Aorta (tissue), 5 donors: ENCODE measurements around the gene CACNA1E. TPM values are rescaled to one million over a fixed set of nuclear protein-coding genes. Genes with fewer than 3 reads are reported as not detected.

Source experiments
- ATAC-seq: fragments of 200-7000 bp; cut with Tn5 transposase; one replicate; pipeline ENCODE4 v1.9.1; 2022; ENCODE audit warnings: moderate library complexity; ENCODE audit not compliant: low FRiP score
- DNase-seq, 2 donors: peaks; one replicate each; pipeline ENCODE4 v3.0.0-alpha.2; 2020
- H3K27ac ChIP-seq, 2 donors: one replicate each; pipeline ENCODE4 v1.5.1; 2013; ENCODE audit warnings: low read length in 2 of 2, mild to moderate bottlenecking in 2 of 2, moderate library complexity in 2 of 2, control low read depth in 1 of 2, inconsistent platforms in 1 of 2, low read depth in 1 of 2
- H3K27me3 ChIP-seq, 2 donors: one replicate each; pipeline ENCODE4 v1.6.1; 2013; ENCODE audit warnings: control low read depth in 1 of 2, low read length in 1 of 2, mild to moderate bottlenecking in 1 of 2, moderate library complexity in 1 of 2; ENCODE audit not compliant: insufficient read depth in 2 of 2, control insufficient read depth in 1 of 2
- H3K36me3 ChIP-seq, 2 donors: one replicate each; pipeline ENCODE4 v1.6.1; 2013; ENCODE audit warnings: control low read depth in 1 of 2, low read length in 1 of 2, mild to moderate bottlenecking in 1 of 2; ENCODE audit not compliant: insufficient read depth in 2 of 2, control insufficient read depth in 1 of 2
- H3K4me1 ChIP-seq, 2 donors: one replicate each; pipeline ENCODE4 v1.6.1; 2013; ENCODE audit warnings: low read length in 2 of 2, control low read depth in 1 of 2, mild to moderate bottlenecking in 1 of 2, moderate library complexity in 1 of 2; ENCODE audit not compliant: insufficient read depth in 2 of 2, control insufficient read depth in 1 of 2
- H3K4me3 ChIP-seq, 2 donors: one replicate each; pipeline ENCODE4 v1.5.1; 2013; ENCODE audit warnings: low read length in 2 of 2, control low read depth in 1 of 2, mild to moderate bottlenecking in 1 of 2
- H3K9me3 ChIP-seq: one replicate; pipeline ENCODE4 v1.6.1; 2013; ENCODE audit warnings: mild to moderate bottlenecking, low read length; ENCODE audit not compliant: control insufficient read depth
- WGBS, 2 donors: extraction: QIAGEN DNeasy Blood & Tissue Kit; methylation state at CpG; one replicate each; pipeline ENCODE4 v1.1.7; 2013; 5-methylcytosine and 5-hydroxymethylcytosine counted together
- intact Hi-C, 2 donors: fragments of 100-400 bp; cut with DNase I; formaldehyde crosslinking; loops; one replicate each; pipeline versions ENCODE4 v1.14.2 to v1.15.0; 2022
- polyA plus RNA-seq, 2 donors: library from polyadenylated mRNA; stranded (reverse); fragments of 200-250 nt; gene quantifications; one replicate each; pipeline ENCODE4 v1.2.3, GENCODE V29; 2013
- total RNA-seq, 2 donors: library from RNA; stranded (reverse); fragmentation: NEBNext Ultra II Directional; extraction: Animal tissue kit (Norgen Biotek cat#: 25700); gene quantifications; one replicate each; pipeline ENCODE4 v1.2.1, GENCODE V29; 2021
- donor health status: healthy with polysubstance abuse.
- donor health status: Bipolar disorder and iron deficiency.
- donor health status: DM: no; HTN: no; CAD: no.
- donor health status: DM: no; HTN: no; CAD: no.
- donor health status: DM: yes; HTN: yes; CAD: no.

Gene CACNA1E
- total and polyA plus RNA-seq, 4 donors: 0.06 to 0.19 TPM; not detected in 2

DNA sequence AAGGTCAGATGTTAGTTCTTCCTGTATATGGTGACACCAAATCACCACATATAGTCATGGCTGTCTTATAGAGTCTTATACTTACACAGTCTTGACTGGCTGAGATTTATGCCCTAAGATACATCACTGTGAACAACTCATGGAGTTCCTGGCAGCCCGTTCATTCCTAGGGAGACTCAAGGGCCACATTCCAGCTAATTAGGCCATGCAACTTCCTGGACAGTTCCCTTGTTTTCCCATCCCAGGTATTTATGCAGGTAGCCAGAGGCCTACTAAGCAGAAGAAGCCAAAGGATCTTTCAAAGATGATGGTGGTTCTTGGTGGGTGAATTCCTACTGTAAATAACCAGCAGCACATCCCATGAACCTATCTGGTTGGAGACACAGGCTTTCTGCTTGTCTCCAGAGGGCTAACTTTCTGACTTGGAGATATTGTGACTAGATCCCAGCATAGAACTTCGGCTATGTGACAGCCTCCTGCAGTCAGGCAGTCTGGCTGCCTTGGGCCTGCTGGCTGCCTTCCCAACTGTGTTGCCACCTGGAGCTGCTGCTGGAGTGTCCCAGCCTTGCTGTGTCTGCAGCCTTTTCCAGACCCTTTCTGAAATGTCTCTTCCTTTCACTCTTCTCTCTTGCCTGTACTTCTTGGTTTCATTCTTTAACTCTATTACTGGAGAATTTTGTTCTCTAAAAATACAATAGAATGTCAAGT, 283.8 kb downstream of the CACNA1E start:
- no peak for ATAC-seq
- Histone ChIP-seq H3K27ac (no peak overlapping the region), H3K4me3 (no peak overlapping the region), H3K9me3 (peaks cover 2% of the 10 kb centered on the region), H3K4me1 (no peaks in the 10 kb centered on the region), H3K36me3 (no peaks in the 10 kb centered on the region), H3K27me3 (no peaks in the 10 kb centered on the region)
- WGBS, 2 donors: 75 to 76% methylated on average over 2 of the region's 2 CpGs
- DNase-seq: no peak
- intact Hi-C loops: no loop called here

DNA sequence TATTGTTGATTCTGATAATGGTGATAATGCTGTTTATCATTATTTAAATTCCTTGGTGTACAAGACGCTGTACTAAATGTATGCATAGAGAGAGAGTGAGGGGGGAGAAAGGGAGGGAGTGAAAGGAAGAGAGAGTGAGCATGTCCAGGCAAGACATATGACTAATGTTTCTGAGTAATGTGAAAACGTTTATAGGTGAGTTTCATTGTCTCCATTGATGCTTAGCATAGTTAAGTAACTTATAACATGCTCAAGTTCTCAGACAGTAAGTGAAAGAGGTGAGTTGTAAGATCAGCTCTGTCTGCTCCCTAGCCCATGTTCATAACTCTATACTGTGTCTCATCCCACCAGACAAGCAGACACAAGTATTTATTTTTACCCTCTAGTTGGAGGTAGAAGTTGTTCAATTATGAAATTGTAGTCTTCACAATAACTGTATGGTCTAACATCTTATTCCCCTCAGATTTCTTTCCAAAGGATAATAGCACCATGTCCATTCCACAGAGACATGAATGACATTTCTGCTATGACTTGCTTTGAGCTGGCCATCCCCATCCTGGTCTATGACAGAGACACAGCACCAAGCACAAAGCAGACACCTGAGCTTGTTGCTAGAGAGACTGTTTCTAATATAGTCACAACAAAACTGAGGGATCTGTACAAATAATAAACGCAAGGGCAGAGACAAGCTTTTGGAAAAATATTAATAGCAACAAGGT, 285.1 kb downstream of the CACNA1E start:
- WGBS, 2 donors: 54 to 62% methylated on average over 3 of the region's 3 CpGs
- Histone ChIP-seq H3K4me1 (no peaks in the 10 kb centered on the region), H3K36me3 (no peaks in the 10 kb centered on the region), H3K27ac (no peak overlapping the region), H3K4me3 (no peak overlapping the region), H3K27me3 (no peaks in the 10 kb centered on the region), H3K9me3 (peaks cover 1% of the 10 kb centered on the region)
- ATAC-seq: no peak
- no peak for DNase-seq
- intact Hi-C loops: no loop called here

DNA sequence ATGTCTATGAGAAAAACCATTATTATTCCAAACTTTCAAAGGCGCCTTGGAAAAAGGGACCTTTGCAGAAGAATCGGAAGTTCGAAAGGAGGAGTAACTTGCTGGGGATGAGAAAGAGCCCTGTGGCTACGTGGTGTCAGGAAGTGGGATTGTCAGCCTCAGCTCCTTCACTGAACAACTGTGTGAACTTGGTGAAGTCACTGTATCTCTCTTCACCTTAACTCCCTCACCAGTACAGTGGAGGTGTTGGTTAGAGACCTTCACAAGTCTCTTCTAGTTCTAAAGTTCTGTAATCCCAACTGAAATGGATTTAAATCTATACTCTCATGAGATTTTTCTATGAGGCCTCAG, 285.6 kb downstream of the CACNA1E start:
- H3K9me3 ChIP-seq: no peaks in the 10 kb centered on the region

DNA sequence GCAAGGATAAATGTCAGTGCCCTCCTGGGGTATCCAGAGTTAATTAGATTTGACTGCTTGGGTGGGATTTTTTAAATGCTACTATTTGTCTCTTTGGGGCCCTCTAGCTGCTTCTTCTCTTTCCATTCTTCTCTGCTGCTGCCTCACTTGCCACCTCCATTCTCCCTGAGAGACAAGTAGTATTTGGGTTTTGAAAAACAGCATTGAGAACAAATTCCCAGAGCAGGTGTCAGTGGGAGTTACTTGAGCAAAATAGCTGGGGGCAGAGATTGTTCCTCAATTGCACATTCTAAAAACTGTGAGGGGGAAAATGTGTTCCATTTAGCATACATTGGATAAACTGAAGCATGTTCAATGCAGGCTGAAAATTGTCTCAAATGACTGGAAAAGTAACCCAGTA, 286.5 kb downstream of the CACNA1E start:
- H3K27me3 ChIP-seq: no peaks in the 10 kb centered on the region
- no peaks in the 10 kb centered on the region for H3K4me1 ChIP-seq
- no peaks in the 10 kb centered on the region for H3K9me3 ChIP-seq
- H3K4me3 ChIP-seq: no peak overlapping the region
- DNase-seq (no peak), ATAC-seq (no peak)
- no peak overlapping the region for H3K27ac ChIP-seq
- H3K36me3 ChIP-seq: no peaks in the 10 kb centered on the region
- intact Hi-C loops: no loop called here

More for the DNA sequence above, 285.6 kb downstream of the CACNA1E start:
- Histone ChIP-seq H3K27ac (no peak overlapping the region), H3K36me3 (no peaks in the 10 kb centered on the region), H3K4me3 (no peak overlapping the region), H3K4me1 (no peaks in the 10 kb centered on the region), H3K27me3 (no peaks in the 10 kb centered on the region)
- intact Hi-C loops: no loop called here
- WGBS, 2 donors: 82 to 83% methylated on average over 4 of the region's 4 CpGs
- no peak for DNase-seq
- ATAC-seq: no peak

DNA sequence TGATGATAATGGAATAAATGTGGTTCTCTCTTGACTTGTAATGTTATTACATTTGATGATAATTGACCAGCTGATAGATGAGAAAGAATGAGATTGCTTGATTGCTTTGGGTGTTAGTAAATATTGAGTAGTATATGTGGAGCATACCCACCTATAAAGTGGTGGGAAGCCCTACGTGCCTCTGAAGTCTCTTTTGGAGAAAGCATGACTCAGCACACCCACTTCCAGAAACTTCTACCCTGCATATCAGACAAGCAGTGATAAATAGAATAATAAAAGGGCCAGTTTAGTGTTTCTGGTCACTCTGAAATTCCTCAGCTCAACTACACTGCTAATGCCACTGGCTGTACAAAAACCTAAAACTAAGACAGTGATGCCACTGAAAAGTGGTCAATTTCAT, 289.4 kb downstream of the CACNA1E start:
- 27 to 32% methylated on average over 1 of the region's 1 CpG for WGBS, 2 donors
- no peak for DNase-seq
- intact Hi-C loops: no loop called here

DNA sequence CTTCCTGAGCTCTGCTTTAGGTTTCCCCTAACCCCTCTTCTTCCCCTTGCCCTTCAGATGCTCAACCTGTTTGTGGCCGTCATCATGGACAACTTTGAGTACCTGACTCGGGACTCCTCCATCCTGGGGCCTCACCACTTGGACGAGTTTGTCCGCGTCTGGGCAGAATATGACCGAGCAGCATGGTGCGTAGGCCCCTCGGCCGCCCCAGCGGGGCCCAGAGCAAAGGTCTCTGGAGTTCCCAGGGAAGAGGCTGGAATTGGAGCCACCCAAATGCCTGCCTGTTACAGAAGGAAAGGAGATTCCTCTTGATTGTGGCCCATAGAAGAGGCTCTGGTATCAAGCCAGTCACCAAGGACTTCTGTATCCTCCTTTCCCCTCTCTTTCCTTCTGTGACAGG, 292.7 kb downstream of the CACNA1E start:
- H3K4me3 ChIP-seq: no peak overlapping the region
- ATAC-seq: no peak
- H3K4me1 ChIP-seq: no peaks in the 10 kb centered on the region
- DNase-seq: no peak
- WGBS, 2 donors: 90 to 91% methylated on average over 10 of the region's 10 CpGs
- no peak overlapping the region for H3K27ac ChIP-seq
- H3K36me3 ChIP-seq: no peaks in the 10 kb centered on the region
- intact Hi-C loops: no loop called here
- peaks cover 1% of the 10 kb centered on the region for H3K9me3 ChIP-seq
- H3K27me3 ChIP-seq: no peaks in the 10 kb centered on the region

More for the DNA sequence above, 289.4 kb downstream of the CACNA1E start:
- no peak overlapping the region for H3K27ac ChIP-seq
- H3K36me3 ChIP-seq: no peaks in the 10 kb centered on the region
- no peak for ATAC-seq
- H3K4me3 ChIP-seq: no peak overlapping the region
- no peaks in the 10 kb centered on the region for H3K4me1 ChIP-seq
- H3K27me3 ChIP-seq: no peaks in the 10 kb centered on the region
- peaks cover 1% of the 10 kb centered on the region for H3K9me3 ChIP-seq

DNA sequence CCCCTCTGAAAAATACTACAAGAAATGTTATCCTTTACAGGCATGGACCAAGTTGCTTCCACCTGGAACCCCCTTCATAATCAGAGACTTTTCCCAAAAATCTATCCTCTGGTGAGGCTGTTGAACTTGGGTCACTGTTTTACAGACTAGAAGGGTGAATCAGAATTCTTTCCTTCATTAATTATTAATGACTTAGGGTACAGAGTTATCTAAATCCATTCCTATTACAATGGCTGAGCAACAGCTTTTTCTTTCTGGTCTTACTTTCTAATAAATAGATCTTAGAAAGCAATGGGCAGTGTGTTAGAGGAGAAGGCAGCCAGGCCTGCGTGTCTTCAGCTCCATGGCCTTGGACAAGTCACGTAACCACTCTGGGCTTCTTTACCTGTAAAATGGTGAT, 294.0 kb downstream of the CACNA1E start:
- H3K9me3 ChIP-seq: peaks cover 1% of the 10 kb centered on the region
- H3K4me1 ChIP-seq: no peaks in the 10 kb centered on the region
- no peak for DNase-seq
- H3K27ac ChIP-seq: no peak overlapping the region
- no peak for ATAC-seq
- no peaks in the 10 kb centered on the region for H3K36me3 ChIP-seq
- H3K27me3 ChIP-seq: no peaks in the 10 kb centered on the region
- 84 to 89% methylated on average over 2 of the region's 2 CpGs for WGBS, 2 donors
- intact Hi-C loops: no loop called here
- H3K4me3 ChIP-seq: no peak overlapping the region

DNA sequence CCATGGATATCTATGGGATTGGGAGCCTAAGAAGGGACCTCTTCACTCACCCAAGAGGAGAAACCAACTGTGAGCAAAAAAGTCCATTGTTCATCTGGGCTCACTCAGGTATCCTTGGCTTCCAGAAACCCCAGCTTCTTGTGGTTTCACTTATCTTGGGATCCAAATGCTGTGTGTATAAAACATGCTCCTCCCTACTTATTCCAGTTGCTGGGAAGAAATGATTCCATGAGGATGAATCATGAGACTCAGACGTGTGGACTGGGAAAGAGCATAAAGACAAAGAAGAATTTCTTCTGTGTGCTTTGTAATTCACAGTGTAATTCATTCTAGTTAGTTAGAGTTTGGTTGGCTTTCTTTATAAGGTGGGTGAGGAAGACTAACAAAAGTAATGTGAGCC, 294.5 kb downstream of the CACNA1E start:
- H3K4me3 ChIP-seq: no peak overlapping the region
- no peak for ATAC-seq
- WGBS, 2 donors: 19% methylated on average over 1 of the region's 1 CpG
- no peak overlapping the region for H3K27ac ChIP-seq
- no peaks in the 10 kb centered on the region for H3K36me3 ChIP-seq
- DNase-seq: no peak
- H3K27me3 ChIP-seq: no peaks in the 10 kb centered on the region
- no peaks in the 10 kb centered on the region for H3K4me1 ChIP-seq
- intact Hi-C loops: no loop called here
- peaks cover 1% of the 10 kb centered on the region for H3K9me3 ChIP-seq

DNA sequence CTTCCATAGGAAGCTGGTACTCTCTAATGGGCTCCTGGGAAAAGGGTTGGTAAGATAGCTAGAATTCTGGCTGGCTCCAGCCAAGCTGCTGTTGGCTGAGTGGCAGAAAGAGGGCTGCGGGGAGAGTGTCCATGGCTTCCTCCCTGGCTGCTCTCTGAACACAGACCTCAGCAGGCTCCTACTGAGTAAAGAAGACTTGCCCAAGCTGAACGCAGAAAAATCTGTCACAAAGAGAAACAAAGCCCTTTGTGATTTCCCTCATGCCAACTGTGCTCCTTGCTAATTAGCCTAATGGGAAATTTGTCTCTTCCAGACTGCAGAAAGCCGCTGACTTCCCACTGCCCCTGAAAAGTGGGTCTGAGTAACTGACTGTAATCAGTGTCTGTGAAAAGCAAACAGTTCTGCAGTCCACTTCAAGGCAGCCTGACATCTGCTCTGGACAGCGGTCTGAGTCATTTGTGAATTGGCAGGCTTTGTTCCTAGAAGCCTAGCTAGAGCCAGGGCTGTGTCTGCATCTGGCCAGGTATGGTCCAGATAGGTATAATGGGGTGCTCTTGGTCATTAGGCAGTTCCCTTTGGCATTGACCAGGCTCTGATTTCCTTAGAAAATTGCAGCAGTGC, 295.4 kb downstream of the CACNA1E start:
- peaks cover 1% of the 10 kb centered on the region for H3K9me3 ChIP-seq
- no peak for ATAC-seq
- WGBS, 2 donors: 20 to 22% methylated on average over 4 of the region's 4 CpGs

More for the DNA sequence above, 295.4 kb downstream of the CACNA1E start:
- no peak overlapping the region for H3K27ac ChIP-seq
- no peak overlapping the region for H3K4me3 ChIP-seq
- no peaks in the 10 kb centered on the region for H3K4me1 ChIP-seq
- H3K36me3 ChIP-seq: no peaks in the 10 kb centered on the region
- no peaks in the 10 kb centered on the region for H3K27me3 ChIP-seq
- intact Hi-C loops: no loop called here
- DNase-seq: no peak
